ENCODE measurements around the gene LSP1. TPM values are rescaled to one million over a fixed set of nuclear protein-coding genes. Genes with fewer than 3 reads are reported as not detected.
A peak's percentile ranks its signal among the peaks of the same experiment; 100 is the strongest.

Gene LSP1
- total RNA-seq, 3 donors from 2014 or later (not counting 1 experiment from before 2014, with no cell fraction given) = 487 to 595 (median 536) TPM

GRCh38 chr11:1839924-1840779 lies 12.7 kb upstream of the LSP1 start:
- Histone ChIP-seq H3K4me1 (ENCODE audit: control insufficient read depth, insufficient read depth, low read length) (peaks cover 76% of the 10 kb centered on the region), H3K27me3 (ENCODE audit: control insufficient read depth, insufficient read depth, low read length) (no peaks in the 10 kb centered on the region), H3K9me3 (ENCODE audit: control insufficient read depth, insufficient read depth, low read length) (no peaks in the 10 kb centered on the region), H3K27ac (ENCODE audit: low read length) (peak overlapping the region; percentile 47), H3K4me3 (ENCODE audit: low read length) (peak overlapping the region; percentile 17), H3K36me3 (ENCODE audit: control insufficient read depth, insufficient read depth, low read length) (no peaks in the 10 kb centered on the region)
- TF ChIP-seq CTCF (IDR thresholded peaks at IDR 0.05) = no peak
- Mint-ChIP-seq H3K4me1 (peaks cover 21 to 45% of the 10 kb centered on the region in 2 donors), H3K36me3 (no peaks in the 10 kb centered on the region), H3K9me3 (no peaks in the 10 kb centered on the region), H3K27me3 (ENCODE audit: low read depth in 2 of 2) (peaks cover 0 to 4% of the 10 kb centered on the region in 2 donors), H3K27ac (peak overlapping the region in 1 of 2 donors; percentile 75), H3K4me3 (peak overlapping the region; percentile 35)
- intact Hi-C loops (cut with micrococcal nuclease) = no loop called here
- 48% methylated on average over 26 of the region's 26 CpGs for WGBS (ENCODE audit: insufficient coverage)
- ATAC-seq (peak; percentile 28 to 72 (median 51)), DNase-seq (peak in 1 of 2 donors; percentile 39)

- no peak for TF ChIP-seq CTCF (IDR thresholded peaks at IDR 0.05)
- Histone ChIP-seq H3K4me3 (ENCODE audit: low read length) (no peak overlapping the region), H3K27ac (ENCODE audit: low read length) (no peak overlapping the region), H3K27me3 (ENCODE audit: control insufficient read depth, insufficient read depth, low read length) (no peaks in the 10 kb centered on the region), H3K36me3 (ENCODE audit: control insufficient read depth, insufficient read depth, low read length) (no peaks in the 10 kb centered on the region), H3K4me1 (ENCODE audit: control insufficient read depth, insufficient read depth, low read length) (peaks cover 84% of the 10 kb centered on the region), H3K9me3 (ENCODE audit: control insufficient read depth, insufficient read depth, low read length) (no peaks in the 10 kb centered on the region)
- ATAC-seq = no peak
- Mint-ChIP-seq H3K4me1 (peaks cover 26 to 51% of the 10 kb centered on the region in 2 donors), H3K36me3 (no peaks in the 10 kb centered on the region), H3K4me3 (no peak overlapping the region), H3K27ac (no peak overlapping the region), H3K9me3 (no peaks in the 10 kb centered on the region), H3K27me3 (ENCODE audit: low read depth in 2 of 2) (peaks cover 0 to 4% of the 10 kb centered on the region in 2 donors)
- DNase-seq = peak in 1 of 2 donors; percentile 11
- 90% methylated on average over 37 of the region's 37 CpGs for WGBS (ENCODE audit: insufficient coverage)
- intact Hi-C loops (cut with micrococcal nuclease) = no loop called here
Measured at GRCh38 chr11:1840780-1841480, 12.0 kb upstream of the LSP1 start.

GRCh38 chr11:1841511-1842148 lies 11.3 kb upstream of the LSP1 start:
- H3K27ac ChIP-seq (ENCODE audit: low read length) = no peak overlapping the region
- no peaks in the 10 kb centered on the region for H3K9me3 Mint-ChIP-seq
- H3K4me3 Mint-ChIP-seq = no peak overlapping the region
- no peak overlapping the region for H3K27ac Mint-ChIP-seq
- peaks cover 26 to 55% of the 10 kb centered on the region in 2 donors for H3K4me1 Mint-ChIP-seq
- no peak for TF ChIP-seq CTCF (IDR thresholded peaks at IDR 0.05)
- no peak overlapping the region for H3K4me3 ChIP-seq (ENCODE audit: low read length)
- peaks cover 0 to 4% of the 10 kb centered on the region in 2 donors for H3K27me3 Mint-ChIP-seq (ENCODE audit: low read depth in 2 of 2)
- no peaks in the 10 kb centered on the region for H3K27me3 ChIP-seq (ENCODE audit: control insufficient read depth, insufficient read depth, low read length)
- no peak for ATAC-seq
- peaks cover 90% of the 10 kb centered on the region for H3K4me1 ChIP-seq (ENCODE audit: control insufficient read depth, insufficient read depth, low read length)
- intact Hi-C loops (cut with micrococcal nuclease) = no loop called here
- no peaks in the 10 kb centered on the region for H3K36me3 ChIP-seq (ENCODE audit: control insufficient read depth, insufficient read depth, low read length)
- DNase-seq = no peak
- WGBS (ENCODE audit: insufficient coverage) = 96% methylated on average over 19 of the region's 19 CpGs
- H3K9me3 ChIP-seq (ENCODE audit: control insufficient read depth, insufficient read depth, low read length) = no peaks in the 10 kb centered on the region
- H3K36me3 Mint-ChIP-seq = no peaks in the 10 kb centered on the region
